ENCODE results near the gene CLDND2.

The CLDND2 gene

DNA sequence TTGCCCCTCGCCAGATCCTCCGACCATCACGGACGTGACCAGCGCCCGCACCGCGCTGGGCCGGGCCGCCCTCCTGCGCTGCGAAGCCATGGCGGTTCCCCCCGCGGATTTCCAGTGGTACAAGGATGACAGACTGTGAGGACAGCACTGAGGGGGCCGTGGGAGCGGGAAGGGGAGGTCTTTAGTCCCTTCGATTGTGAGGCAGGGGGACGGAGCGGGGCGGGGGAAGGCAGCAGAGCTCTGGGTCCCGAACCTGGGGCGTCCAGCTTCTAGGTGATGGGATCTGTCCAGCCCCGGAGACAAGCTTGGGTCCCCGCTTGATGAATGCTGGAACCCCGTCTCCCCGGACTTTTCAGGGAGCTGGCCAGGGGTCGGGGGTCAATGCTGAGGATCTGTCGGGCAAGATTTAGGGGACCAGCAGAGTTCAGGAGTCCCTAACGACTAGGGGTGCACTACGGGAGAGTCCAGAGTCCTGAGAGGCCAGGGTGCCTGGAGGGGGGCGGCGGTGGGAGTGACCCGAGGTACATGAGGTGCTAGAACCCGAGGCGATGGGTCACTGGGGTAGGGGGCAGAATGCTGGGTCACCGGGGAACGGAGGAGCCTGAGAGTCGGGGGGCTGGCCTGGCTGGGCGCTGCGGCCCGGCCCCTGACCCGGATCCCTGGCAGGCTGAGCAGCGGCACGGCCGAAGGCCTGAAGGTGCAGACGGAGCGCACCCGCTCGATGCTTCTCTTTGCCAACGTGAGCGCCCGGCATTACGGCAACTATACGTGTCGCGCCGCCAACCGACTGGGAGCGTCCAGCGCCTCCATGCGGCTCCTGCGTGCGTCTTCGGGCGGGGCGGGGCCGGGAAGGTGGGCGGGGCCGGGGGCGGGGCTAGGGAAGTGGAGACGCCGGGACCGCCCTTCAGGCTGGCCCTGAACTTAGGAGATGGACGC is 41.5 kb downstream of the CLDND2 start:
- TF ChIP-seq, protein P1, sequence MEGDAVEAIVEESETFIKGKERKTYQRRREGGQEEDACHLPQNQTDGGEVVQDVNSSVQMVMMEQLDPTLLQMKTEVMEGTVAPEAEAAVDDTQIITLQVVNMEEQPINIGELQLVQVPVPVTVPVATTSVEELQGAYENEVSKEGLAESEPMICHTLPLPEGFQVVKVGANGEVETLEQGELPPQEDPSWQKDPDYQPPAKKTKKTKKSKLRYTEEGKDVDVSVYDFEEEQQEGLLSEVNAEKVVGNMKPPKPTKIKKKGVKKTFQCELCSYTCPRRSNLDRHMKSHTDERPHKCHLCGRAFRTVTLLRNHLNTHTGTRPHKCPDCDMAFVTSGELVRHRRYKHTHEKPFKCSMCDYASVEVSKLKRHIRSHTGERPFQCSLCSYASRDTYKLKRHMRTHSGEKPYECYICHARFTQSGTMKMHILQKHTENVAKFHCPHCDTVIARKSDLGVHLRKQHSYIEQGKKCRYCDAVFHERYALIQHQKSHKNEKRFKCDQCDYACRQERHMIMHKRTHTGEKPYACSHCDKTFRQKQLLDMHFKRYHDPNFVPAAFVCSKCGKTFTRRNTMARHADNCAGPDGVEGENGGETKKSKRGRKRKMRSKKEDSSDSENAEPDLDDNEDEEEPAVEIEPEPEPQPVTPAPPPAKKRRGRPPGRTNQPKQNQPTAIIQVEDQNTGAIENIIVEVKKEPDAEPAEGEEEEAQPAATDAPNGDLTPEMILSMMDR (conservative IDR thresholded peaks at IDR 0.05; ENCODE audit: low read depth, low read length), result peak; percentile 13
- no peak for DNase-seq (ENCODE audit: low read depth)
- H3K4me3 ChIP-seq (ENCODE audit: low read length), result peak overlapping the region; percentile 10

DNA sequence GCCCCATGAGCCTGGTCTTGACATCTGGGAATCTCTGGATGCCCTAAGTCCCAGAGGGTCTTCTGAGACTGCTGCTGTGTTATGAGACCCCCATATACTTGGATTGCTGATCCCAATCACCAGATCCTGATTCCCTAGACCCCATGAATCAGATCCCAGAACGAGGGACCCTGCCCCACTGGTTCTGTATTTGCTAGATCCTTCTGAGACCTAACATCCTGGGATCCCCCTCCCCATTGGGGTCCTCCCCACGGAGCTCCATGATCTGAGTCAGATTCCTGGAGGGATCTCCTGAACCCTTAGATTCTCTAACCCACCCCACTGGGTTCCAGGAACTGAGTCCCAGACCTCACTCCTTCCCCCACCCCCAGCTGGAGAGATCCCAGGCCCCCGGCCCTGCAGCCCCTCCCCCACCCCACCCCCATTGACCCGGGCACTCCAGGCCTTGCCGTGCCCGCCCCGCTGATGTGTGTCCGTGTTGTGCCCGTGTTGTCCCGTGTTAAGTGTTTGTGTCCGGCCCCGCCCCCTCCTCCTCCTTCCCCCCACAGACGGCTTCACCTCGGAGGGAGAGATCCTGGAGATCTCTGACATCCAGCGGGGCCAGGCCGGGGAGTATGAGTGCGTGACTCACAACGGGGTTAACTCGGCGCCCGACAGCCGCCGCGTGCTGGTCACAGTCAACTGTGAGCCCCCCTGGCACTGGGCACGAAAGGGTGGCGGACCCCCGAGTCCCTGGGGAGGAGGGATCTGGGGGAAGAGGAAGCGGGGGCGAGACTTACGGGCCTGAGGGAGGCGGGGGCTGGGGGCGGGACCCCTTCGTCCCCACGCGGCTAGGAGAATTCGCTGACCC is 42.4 kb downstream of the CLDND2 start:
- DNase-seq (ENCODE audit: low read depth), result no peak
- TF ChIP-seq, protein P1 (conservative IDR thresholded peaks at IDR 0.05; ENCODE audit: low read depth, low read length), result no peak
- no peak overlapping the region for H3K4me3 ChIP-seq (ENCODE audit: low read length)

DNA sequence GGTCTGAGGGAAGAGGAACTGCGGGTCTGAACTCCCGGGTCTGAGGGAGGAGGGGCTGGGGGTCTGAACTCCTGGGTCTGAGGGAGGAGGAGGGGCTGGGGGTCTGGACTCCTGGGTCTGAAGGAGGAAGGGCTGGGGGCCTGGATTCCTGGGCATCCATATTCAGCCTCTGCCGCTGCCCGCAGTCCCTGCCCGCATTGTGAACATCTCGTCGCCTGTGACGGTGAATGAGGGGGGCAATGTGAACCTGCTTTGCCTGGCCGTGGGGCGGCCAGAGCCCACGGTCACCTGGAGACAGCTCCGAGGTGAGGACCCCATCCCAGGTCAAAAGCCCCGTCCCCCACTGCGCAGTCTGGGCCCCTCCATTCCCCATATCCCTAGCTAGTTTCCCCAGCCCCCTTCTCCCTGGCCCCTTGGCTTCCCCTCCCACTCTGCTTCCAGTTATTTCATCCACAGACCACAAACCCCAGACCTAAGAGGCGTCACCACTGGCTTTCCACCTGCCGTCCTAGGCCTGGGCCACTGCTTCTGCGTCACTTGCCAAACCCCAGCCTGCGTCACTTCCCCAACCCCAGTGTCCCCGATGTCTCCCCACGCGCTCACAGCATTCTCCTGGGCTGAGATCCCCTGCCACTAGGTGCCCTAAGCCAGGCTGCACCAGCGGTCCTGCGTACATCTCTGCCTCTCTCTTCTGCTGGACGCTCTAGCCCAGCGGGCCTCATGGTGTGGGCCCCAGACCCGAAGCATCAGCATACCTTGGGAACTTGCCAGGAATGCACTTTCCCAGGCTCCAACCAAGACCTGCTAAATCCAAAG is 43.4 kb downstream of the CLDND2 start:
- no peak overlapping the region for H3K4me3 ChIP-seq (ENCODE audit: low read length)
- DNase-seq (ENCODE audit: low read depth), result no peak
- TF ChIP-seq, protein P1 (conservative IDR thresholded peaks at IDR 0.05; ENCODE audit: low read depth, low read length), result no peak

DNA sequence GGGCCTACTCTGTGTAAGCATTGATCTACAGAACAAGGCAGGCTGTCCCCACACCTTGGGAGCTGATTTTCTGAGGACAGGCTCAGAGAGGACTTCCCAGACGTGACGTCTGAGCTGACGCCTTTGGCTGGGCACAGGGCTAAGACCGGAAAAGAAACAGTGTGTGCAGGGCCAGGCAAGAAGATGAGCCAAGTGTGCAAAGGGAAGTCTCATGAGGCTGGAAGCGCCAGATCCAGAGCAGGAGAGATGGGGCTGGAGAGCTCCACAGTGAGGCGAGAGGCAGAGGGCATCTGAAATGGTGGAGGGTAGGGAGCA is 44.7 kb downstream of the CLDND2 start:
- TF ChIP-seq, protein P1 (conservative IDR thresholded peaks at IDR 0.05; ENCODE audit: low read depth, low read length), result no peak
- no peak for DNase-seq (ENCODE audit: low read depth)
- H3K4me3 ChIP-seq (ENCODE audit: low read length), result no peak overlapping the region

DNA sequence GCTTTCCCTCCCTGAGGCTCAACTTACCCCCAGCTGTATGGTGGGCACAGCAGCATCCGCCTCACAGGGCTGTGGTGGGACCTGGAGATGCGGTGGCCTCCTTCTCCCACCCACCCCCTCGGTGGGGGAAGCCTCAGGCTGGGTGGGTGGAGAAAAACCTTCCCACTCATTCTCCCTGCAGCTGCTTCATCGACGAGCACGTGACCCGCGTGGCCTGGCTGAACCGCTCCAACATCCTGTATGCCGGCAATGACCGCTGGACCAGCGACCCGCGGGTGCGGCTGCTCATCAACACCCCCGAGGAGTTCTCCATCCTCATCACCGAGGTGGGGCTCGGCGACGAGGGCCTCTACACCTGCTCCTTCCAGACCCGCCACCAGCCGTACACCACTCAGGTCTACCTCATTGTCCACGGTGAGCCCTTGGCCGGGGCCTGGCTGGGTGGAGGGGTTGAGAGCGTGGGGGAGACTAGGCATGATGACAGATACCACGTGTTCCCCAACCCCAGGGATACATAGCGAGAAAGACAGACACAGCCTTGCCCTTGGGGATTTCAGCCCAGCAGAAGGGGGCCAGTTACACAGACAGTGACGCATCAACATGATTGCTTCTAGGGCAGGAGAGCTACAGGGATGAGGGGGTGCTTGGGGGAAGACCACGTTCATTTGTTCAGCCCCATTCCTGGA is 45.2 kb downstream of the CLDND2 start:
- TF ChIP-seq, protein P1 (conservative IDR thresholded peaks at IDR 0.05; ENCODE audit: low read depth, low read length), result no peak
- no peak overlapping the region for H3K4me3 ChIP-seq (ENCODE audit: low read length)
- DNase-seq (ENCODE audit: low read depth), result no peak

DNA sequence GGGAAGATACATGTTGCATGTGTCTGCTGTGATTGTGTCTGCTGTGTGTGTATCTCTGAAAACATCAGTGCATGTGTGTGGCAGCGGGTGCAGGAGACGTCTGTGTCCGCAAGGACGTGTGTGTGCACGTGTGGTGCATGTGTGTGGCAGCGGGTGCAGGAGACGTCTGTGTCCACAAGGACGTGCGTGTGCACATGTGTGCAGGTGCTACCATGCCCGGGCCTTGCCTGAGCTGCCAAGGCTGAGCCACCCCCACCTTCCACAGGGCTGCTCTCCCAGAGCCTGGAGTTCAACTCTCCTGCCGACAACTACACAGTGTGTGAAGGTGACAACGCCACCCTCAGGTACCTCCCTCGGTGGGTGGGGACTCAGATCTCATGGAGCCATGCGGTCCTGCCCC is 47.0 kb downstream of the CLDND2 start:
- DNase-seq (ENCODE audit: low read depth), result no peak
- no peak overlapping the region for H3K4me3 ChIP-seq (ENCODE audit: low read length)
- TF ChIP-seq, protein P1 (conservative IDR thresholded peaks at IDR 0.05; ENCODE audit: low read depth, low read length), result no peak
